HG02642 (cell line): ENCODE measurements around the gene MPPED2.
"Not testable (repeated sequence)": the region's sequence is repeated elsewhere in the genome, so short reads cannot be mapped to it uniquely, and the experiment has no call there.

Experiments
- ATAC-seq: cut with Tn5 transposase; IDR thresholded peaks from one replicate; pipeline ENCODE4 v1.9.1; 2021; ENCODE audit warnings: mild to moderate bottlenecking; ENCODE audit not compliant: unreplicated experiment, poor library complexity

Gene MPPED2

DNA sequence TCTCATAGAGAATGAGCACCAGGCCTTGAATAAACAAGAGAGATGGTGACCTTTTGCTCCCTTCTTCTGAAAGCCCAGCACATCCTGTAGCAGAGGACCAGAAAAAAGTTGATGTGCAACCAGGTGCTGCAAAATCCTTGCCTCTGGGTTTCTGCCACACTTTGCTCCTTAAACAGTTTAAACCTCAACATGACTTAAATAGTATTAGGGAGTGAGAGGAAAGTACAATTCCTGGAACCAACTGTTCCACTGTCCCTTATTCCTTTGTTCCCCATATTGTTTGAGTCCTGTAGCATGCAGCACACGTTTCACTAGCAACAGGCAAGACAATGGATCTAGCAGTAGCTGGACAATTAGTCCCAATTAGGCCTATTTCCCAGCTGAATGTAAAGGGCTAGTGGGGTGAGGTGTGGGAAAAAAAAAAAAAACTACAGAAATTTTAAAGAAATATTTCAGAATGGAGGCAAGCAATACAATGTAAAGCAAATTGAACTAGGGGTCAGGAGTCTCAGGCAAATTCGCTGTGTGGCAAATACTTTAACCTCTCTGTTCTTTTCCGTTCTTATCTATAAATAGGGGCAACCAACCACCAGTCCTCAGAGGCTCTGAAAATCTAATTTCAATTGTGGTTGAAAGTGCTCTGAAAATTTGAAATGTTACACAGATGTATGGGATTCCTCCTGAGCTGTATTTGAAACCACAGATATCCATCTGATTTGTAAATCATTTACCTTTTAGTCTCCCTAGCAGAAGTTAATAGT lies 6.6 kb downstream of the MPPED2 start:
- ATAC-seq: no peak

DNA sequence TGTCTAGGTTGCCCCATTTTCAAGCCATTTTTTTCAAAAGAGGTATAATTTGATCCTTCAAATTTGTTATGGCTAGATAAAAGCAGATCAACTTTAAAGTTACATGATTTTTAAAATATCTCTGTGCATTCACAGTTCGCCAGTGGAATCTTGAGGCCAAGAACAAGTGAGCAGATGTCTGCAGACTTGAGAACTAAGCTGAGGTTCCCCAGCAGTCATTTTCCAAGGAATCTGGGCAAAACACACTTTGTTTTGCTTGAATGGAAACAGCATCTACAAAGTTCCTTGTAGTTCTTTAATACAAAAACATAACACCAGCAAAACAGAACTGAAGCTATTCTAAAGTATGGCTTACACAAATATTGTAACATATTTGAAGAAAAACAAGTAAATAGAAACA lies 7.7 kb downstream of the MPPED2 start:
- ATAC-seq: no peak

DNA sequence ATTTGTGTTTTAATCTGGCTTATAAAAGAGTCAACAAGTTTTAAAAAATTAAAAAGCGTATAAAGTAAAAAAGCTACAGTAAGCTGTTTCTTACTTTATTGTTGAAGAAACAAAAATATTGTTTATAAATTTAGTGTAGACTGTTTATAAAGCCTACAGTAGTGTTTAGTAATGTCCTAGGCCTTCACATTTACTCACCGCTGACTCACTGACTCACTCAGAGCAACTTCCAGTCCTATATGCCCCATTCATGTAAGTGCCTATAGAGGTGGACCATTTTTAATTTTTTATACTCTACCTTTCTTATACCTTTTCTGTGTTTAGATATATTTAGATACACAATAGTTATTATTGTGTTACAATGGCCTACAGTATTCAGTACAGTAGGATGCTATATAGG lies 12.2 kb downstream of the MPPED2 start:
- no peak for ATAC-seq

DNA sequence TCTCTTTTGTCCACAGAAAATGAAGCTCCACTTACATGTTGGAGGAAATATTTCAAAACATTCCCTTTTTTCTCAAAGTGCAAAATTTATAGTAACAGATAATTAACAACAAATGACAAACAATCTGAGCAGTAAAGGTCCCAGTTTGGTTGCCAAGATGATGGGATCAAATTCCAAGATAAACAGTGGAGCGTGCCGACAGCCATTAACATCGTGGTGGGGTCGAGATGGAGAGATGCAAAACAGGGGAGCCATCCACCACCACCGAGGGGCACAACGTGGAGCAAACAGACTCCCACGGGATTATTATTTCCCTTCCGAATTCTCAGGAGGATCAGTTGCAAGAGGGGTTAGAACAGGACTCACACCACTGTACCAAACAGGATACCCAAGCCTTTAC lies 17.2 kb downstream of the MPPED2 start:
- ATAC-seq: no peak

- no peak for ATAC-seq
Measured at GRCh38 chr11:30567644-30568043, 18.5 kb downstream of the MPPED2 start.

- no peak for ATAC-seq
Measured at GRCh38 chr11:30567120-30567519, 19.0 kb downstream of the MPPED2 start.

DNA sequence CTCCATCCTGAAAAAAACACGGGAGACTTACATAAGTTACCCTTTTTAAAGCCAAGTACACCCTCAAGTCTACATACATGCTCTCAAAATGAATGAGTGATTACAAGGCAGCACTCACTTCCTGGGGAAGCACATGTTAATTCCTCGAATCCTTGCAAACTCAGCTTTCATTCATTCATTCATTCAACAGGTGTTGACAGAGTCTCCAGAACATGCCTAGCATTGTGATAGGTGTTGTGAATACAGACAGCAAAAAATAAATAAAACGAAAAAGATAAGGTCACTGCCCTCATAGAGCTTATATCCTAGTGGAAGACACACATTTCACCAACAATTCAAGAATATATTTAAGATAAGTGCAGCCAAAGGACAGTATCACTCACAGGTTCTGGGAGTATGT lies 19.7 kb downstream of the MPPED2 start:
- no peak for ATAC-seq

- no peak for ATAC-seq
Measured at GRCh38 chr11:30565027-30565426, 21.1 kb downstream of the MPPED2 start.

- ATAC-seq: no peak
Measured at GRCh38 chr11:30561691-30562415, 24.3 kb downstream of the MPPED2 start.

GRCh38 chr11:30560206-30561106 lies 25.7 kb downstream of the MPPED2 start:
- ATAC-seq: no peak

GRCh38 chr11:30559004-30559403 lies 27.1 kb downstream of the MPPED2 start:
- no peak for ATAC-seq

GRCh38 chr11:30554587-30554986 lies 31.6 kb downstream of the MPPED2 start:
- not testable (repeated sequence) for ATAC-seq

DNA sequence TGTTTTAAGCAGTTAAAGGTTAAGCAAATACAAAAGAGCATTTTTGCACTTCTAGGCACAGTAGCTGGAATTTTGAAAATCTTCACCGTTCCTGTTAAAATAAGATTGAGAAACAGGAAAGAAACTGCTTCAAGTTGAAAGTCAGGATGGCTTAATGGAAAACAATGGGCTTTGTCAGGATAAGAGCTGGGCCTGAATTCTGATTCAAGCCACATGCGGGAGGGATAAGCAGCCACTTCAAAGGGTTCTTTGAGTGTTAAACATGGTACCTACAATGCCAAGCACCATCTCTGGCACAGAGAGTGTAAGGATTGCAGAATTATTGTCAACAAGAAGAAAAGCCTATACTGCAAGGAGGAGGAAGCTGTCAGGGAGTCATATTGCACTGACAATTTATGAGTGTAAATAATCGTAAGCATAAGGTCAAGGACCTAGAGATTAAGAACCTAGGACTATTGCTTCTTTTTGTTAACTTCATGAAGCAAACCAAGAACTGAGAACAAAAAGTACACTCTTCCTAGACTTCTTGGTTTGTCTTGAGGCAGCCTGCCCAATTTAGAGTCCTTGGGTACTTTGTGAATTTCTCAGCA lies 32.5 kb downstream of the MPPED2 start:
- ATAC-seq: no peak

- no peak for ATAC-seq
Measured at GRCh38 chr11:30552839-30553238, 33.3 kb downstream of the MPPED2 start.

DNA sequence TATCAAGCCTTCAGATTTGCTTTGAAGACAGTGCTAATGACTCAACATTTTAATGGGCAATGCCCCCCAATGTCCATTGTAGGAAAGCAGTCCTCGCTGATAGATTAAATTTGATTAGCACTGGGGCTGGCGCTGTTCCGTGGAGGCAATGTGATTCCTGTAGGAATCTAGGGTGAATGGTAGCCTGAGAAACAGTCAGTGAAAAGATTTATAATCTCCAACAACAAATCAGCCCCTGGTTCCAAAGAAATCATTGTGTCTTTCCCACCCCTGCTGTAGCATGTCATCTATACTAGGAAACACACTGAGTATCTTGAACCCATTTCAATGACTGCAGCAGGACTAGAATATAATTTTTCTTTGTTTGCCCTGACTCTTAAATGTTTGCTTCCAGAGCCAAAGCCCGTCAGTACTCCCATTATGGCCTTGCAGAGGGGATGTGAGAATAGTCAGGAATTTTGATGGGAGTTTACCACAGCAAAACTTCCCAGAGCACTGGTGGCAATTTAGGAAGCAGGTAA lies 36.1 kb downstream of the MPPED2 start:
- ATAC-seq: no peak

- ATAC-seq: no peak
Measured at GRCh38 chr11:30549565-30549964, 36.6 kb downstream of the MPPED2 start.

- no peak for ATAC-seq
Measured at GRCh38 chr11:30546334-30546733, 39.8 kb downstream of the MPPED2 start.

DNA sequence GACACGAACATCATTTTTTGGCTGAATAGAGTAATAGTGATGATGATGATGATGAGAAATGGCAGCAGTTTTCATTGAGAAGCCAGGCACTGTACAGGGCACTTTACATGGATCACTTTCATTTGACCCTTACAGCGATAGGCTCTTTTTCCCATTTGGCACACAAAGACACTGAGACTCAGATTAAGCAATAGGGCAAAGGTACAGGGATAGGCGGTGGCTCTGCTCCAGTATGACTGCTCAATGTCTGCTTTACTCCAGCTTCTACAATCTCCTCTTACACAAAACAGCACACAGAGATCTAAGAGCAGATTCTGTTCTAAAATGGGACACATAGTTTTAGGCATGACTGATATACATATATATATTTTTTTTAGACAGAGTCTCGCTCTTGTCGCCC lies 40.6 kb downstream of the MPPED2 start:
- no peak for ATAC-seq

- ATAC-seq: no peak
Measured at GRCh38 chr11:30543066-30543465, 43.1 kb downstream of the MPPED2 start.

- no peak for ATAC-seq
Measured at GRCh38 chr11:30540781-30541180, 45.4 kb downstream of the MPPED2 start.
